PFSK-1 (cell line): ENCODE measurements around the gene CRADD.

Source experiments
- FOXP2 ChIP-seq: optimal IDR thresholded peaks from 2 replicates; pipeline ENCODE3; 2011; ENCODE audit warnings: borderline replicate concordance, control low read depth, inconsistent platforms; ENCODE audit not compliant: insufficient read depth; ENCODE audit errors: extremely low read length, extremely low read depth
- POLR2AphosphoS5 ChIP-seq: IDR thresholded peaks from 2 replicates; pipeline ENCODE4 v1.6.1; 2012; ENCODE audit warnings: low read depth, mild to moderate bottlenecking, control low read depth, low read length, moderate library complexity
- REST ChIP-seq, 2 experiments: IDR thresholded peaks; 2 replicates each; pipeline versions ENCODE4 v1.6.1 to v1.8.0; 2011 to 2012; ENCODE audit warnings: low read depth in 2 of 2, low read length in 2 of 2, control low read depth in 1 of 2, inconsistent platforms in 1 of 2, mild to moderate bottlenecking in 1 of 2, moderate library complexity in 1 of 2; ENCODE audit not compliant: insufficient read depth in 1 of 2
- SIN3A ChIP-seq: IDR thresholded peaks from 2 replicates; pipeline ENCODE4 v1.6.1; 2012; ENCODE audit warnings: mild to moderate bottlenecking, low read length, moderate library complexity, borderline replicate concordance; ENCODE audit not compliant: insufficient read depth
- TAF1 ChIP-seq: IDR thresholded peaks from 2 replicates; pipeline ENCODE4 v1.6.1; 2012; ENCODE audit warnings: low read length, control low read depth, borderline replicate concordance; ENCODE audit not compliant: insufficient read depth

CRADD gene

GRCh38 chr12:93748672-93749383, 71.7 kb downstream of the CRADD start:
- TF ChIP-seq SIN3A, result no peak
- TF ChIP-seq FOXP2, result no peak
- TF ChIP-seq TAF1, result no peak
- no peak for TF ChIP-seq REST (IDR thresholded peaks at IDR 0.05; ENCODE audit: insufficient read depth in 1 of 2, low read depth in 2 of 2, low read length in 2 of 2)
- TF ChIP-seq POLR2AphosphoS5, result no peak

- no peak for TF ChIP-seq SIN3A
Measured at GRCh38 chr12:93749515-93749914, 72.3 kb downstream of the CRADD start.

DNA sequence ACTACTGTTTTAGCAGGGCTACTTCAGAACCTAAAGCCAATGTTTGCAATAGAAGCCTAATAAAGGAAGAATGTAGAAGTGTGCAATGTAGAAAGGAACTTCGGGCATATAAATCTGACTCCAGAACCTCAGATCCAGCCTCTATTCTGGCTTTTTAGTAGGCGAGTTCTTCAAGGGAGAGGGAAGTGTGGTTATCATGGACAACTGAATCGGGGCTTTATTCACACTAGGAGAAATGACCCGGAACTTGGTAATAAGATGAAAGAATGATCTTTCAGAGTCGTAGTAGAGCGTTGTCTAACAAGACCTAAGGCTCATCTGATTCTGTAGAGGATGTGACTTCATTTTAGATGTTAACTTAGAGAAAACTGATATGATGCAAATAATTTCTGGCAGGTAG, 72.9 kb downstream of the CRADD start:
- TF ChIP-seq SIN3A (no peak), REST (IDR thresholded peaks at IDR 0.05; ENCODE audit: insufficient read depth in 1 of 2, low read depth in 2 of 2, low read length in 2 of 2) (no peak), FOXP2 (no peak)

DNA sequence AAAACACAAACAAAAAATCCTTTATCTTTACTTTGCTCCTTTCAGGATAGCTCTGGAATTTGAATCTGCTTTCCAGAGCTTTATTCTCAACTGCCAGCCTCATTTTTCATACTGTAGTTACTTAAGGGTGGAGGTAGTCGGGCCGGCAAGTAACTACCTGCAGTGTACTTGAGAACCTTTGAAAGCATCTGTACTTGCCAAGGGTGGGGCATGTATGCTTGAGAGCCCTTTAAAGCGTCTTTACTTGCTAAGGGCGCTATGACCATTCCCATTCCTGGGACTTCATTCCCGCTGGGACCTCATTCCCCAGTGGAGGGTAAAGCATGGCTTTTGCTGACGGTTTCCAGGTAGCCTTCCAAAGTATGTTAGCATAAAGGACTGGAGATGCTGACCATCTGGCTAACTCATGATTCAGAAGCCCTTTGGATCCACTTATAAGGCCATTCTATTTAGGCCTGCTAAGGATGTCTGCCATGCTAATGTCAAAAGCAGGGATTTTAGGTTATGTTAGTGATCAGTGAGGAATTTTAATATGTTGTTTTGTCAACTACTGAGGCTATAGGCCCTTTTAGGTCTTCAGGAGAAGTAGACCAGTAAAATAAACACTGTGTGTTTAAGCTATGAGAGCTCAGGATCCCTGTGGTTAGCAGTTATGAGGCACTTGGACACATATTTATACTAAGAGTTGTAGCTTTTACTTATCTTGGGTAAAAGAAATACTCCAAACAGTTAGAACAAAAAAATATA, 74.9 kb downstream of the CRADD start:
- no peak for TF ChIP-seq SIN3A
- no peak for TF ChIP-seq FOXP2
- TF ChIP-seq TAF1, result no peak
- no peak for TF ChIP-seq REST (IDR thresholded peaks at IDR 0.05; ENCODE audit: insufficient read depth in 1 of 2, low read depth in 2 of 2, low read length in 2 of 2)

- TF ChIP-seq POLR2AphosphoS5, result no peak
- TF ChIP-seq FOXP2, result no peak
- no peak for TF ChIP-seq REST (IDR thresholded peaks at IDR 0.05; ENCODE audit: insufficient read depth in 1 of 2, low read depth in 2 of 2, low read length in 2 of 2)
- no peak for TF ChIP-seq TAF1
- TF ChIP-seq SIN3A, result no peak
Measured at GRCh38 chr12:93753285-93753684, 76.1 kb downstream of the CRADD start.
